H1 (cell line): ENCODE results near the gene CHRNA5. TPM values are rescaled to one million over a fixed set of nuclear protein-coding genes. Genes with fewer than 3 reads are reported as not detected.

ENCODE experiments used
- CTCF ChIA-PET: fragments of 300-600 bp; sonication (Branson Sonifier 250); formaldehyde crosslinking; loops from one replicate; lab custom pipeline; 2021; ENCODE audit not compliant: partially characterized antibody; lab: Charles Lee
- POLR2A ChIA-PET: fragments of 300-600 bp; sonication (Branson Sonifier 250); formaldehyde crosslinking; loops from one replicate; lab custom pipeline; 2021; ENCODE audit warnings: inconsistent platforms; ENCODE audit not compliant: partially characterized antibody; lab: Charles Lee
- DNase-seq, 2 experiments: peaks; one replicate each; pipeline versions ENCODE4 v3.0.0 to v3.0.0-alpha.2; 2010 to 2022; ENCODE audit warnings: low spot score in 2 of 2, low read depth in 1 of 2, mixed read lengths in 1 of 2
- FAIRE-seq: peaks from 2 replicates; lab custom pipeline; 2011; peaks lifted over from hg19 to GRCh38; lab: Jason Lieb, UNC
- H2AFZ ChIP-seq: 2 replicates; pipeline ENCODE4 v1.8.1; 2012; ENCODE audit warnings: low read length, inconsistent platforms
- H2AK5ac ChIP-seq: 2 replicates; pipeline ENCODE4 v1.6.1; 2013; ENCODE audit warnings: low read depth, low read length
- H2BK120ac ChIP-seq: replicated peaks from 2 replicates; pipeline ENCODE3; 2013; ENCODE audit warnings: low read depth, low read length, inconsistent platforms
- H2BK12ac ChIP-seq: 2 replicates; pipeline ENCODE4 v1.6.1; 2013; ENCODE audit warnings: low read depth, low read length
- H2BK15ac ChIP-seq: 2 replicates; pipeline ENCODE4 v1.6.1; 2013; ENCODE audit warnings: low read length
- H2BK20ac ChIP-seq: 2 replicates; pipeline ENCODE4 v1.6.1; 2013; ENCODE audit warnings: low read length
- H2BK5ac ChIP-seq: 2 replicates; pipeline ENCODE4 v1.6.1; 2013; ENCODE audit warnings: low read depth, low read length
- H3K14ac ChIP-seq: 2 replicates; pipeline ENCODE4 v1.6.1; 2013; ENCODE audit warnings: inconsistent platforms; ENCODE audit not compliant: insufficient read length
- H3K18ac ChIP-seq: 2 replicates; pipeline ENCODE4 v1.6.1; 2013; ENCODE audit warnings: low read length; ENCODE audit errors: extremely low read depth
- H3K23ac ChIP-seq: 2 replicates; pipeline ENCODE4 v1.6.1; 2013; ENCODE audit warnings: inconsistent platforms; ENCODE audit not compliant: insufficient read length
- H3K23me2 ChIP-seq: 2 replicates; pipeline ENCODE4 v1.6.1; 2013; ENCODE audit warnings: low read depth, low read length
- H3K27ac ChIP-seq: 2 replicates; pipeline ENCODE4 v1.6.1; 2011; ENCODE audit warnings: low read depth, low read length, inconsistent platforms
- H3K27me3 ChIP-seq, 4 experiments: replicated peaks in 1 of 4; 1 replicate in 1 of 4; 2 replicates in 3 of 4; pipeline versions ENCODE4 v1.6.1 to v1.8.1; 2011 to 2013; ENCODE audit warnings: low read length in 3 of 4, mild to moderate bottlenecking in 3 of 4, inconsistent platforms in 2 of 4, mixed read lengths in 2 of 4, moderate library complexity in 1 of 4; ENCODE audit not compliant: control insufficient read depth in 3 of 4, insufficient read depth in 3 of 4; ENCODE audit errors: extremely low read depth in 1 of 4
- H3K36me3 ChIP-seq, 4 experiments: 2 replicates each; pipeline versions ENCODE4 v1.6.1 to v1.8.1; 2011 to 2013; ENCODE audit warnings: mild to moderate bottlenecking in 4 of 4, low read length in 3 of 4, moderate library complexity in 2 of 4, control low read depth in 1 of 4, inconsistent platforms in 1 of 4; ENCODE audit not compliant: insufficient read depth in 4 of 4, control insufficient read depth in 2 of 4
- H3K4ac ChIP-seq: replicated peaks from 2 replicates; pipeline ENCODE3; 2013; ENCODE audit warnings: low read length, low read depth, mixed read lengths, inconsistent platforms; ENCODE audit not compliant: insufficient read length
- H3K4me1 ChIP-seq, 4 experiments: replicated peaks in 1 of 4; 1 replicate in 1 of 4; 2 replicates in 3 of 4; pipeline versions ENCODE4 v1.6.1 to v1.8.1; 2011 to 2013; ENCODE audit warnings: low read length in 3 of 4, inconsistent platforms in 2 of 4, mixed read lengths in 1 of 4; ENCODE audit not compliant: insufficient read depth in 4 of 4, control insufficient read depth in 3 of 4
- H3K4me2 ChIP-seq, 2 experiments: 2 replicates each; pipeline versions ENCODE4 v1.6.1 to v1.8.1; 2011 to 2013; ENCODE audit warnings: low read depth in 2 of 2, low read length in 2 of 2, control low read depth in 1 of 2, inconsistent platforms in 1 of 2, mild to moderate bottlenecking in 1 of 2; ENCODE audit not compliant: insufficient read depth in 1 of 2
- H3K4me3 ChIP-seq, 4 experiments: fragments of 200-600, 300-600 bp in 1 of 4; sonication (generic), shearing (Covaris generic), sonication (Bioruptor Twin) in 1 of 4; 2 replicates each; pipeline versions ENCODE4 v1.5.1 to v1.8.1; 2011 to 2016; ENCODE audit warnings: low read length in 4 of 4, low read depth in 3 of 4, control low read depth in 2 of 4, inconsistent platforms in 2 of 4, mild to moderate bottlenecking in 2 of 4, mixed read lengths in 1 of 4, moderate library complexity in 1 of 4; ENCODE audit not compliant: insufficient read depth in 2 of 4; ENCODE audit errors: extremely low read depth in 1 of 4
- H3K56ac ChIP-seq: replicated peaks from 2 replicates; pipeline ENCODE3; 2013; ENCODE audit warnings: low read depth, mild to moderate bottlenecking, mixed read lengths, low read length, inconsistent platforms; ENCODE audit not compliant: insufficient read length
- H3K79me1 ChIP-seq: 2 replicates; pipeline ENCODE4 v1.6.1; 2013; ENCODE audit warnings: low read depth, low read length, control low read depth
- H3K79me2 ChIP-seq, 2 experiments: 2 replicates each; pipeline versions ENCODE4 v1.6.1 to v1.8.1; 2012 to 2013; ENCODE audit warnings: low read length in 2 of 2, mild to moderate bottlenecking in 2 of 2, inconsistent platforms in 1 of 2; ENCODE audit not compliant: insufficient read depth in 2 of 2, control insufficient read depth in 1 of 2
- H3K9ac ChIP-seq, 4 experiments: replicated peaks in 1 of 4; 1 replicate in 1 of 4; 2 replicates in 3 of 4; pipeline versions ENCODE4 v1.6.1 to v1.8.1; 2011 to 2013; ENCODE audit warnings: low read depth in 3 of 4, low read length in 3 of 4, control low read depth in 2 of 4, mild to moderate bottlenecking in 2 of 4, moderate library complexity in 2 of 4, inconsistent platforms in 1 of 4; ENCODE audit errors: extremely low read depth in 1 of 4
- H3K9me3 ChIP-seq, 2 experiments: 2 replicates each; pipeline versions ENCODE4 v1.6.1 to v1.8.1; 2012 to 2013; ENCODE audit warnings: mild to moderate bottlenecking in 2 of 2, moderate library complexity in 2 of 2, control low read depth in 1 of 2, inconsistent platforms in 1 of 2, low read depth in 1 of 2, low read length in 1 of 2, mixed read lengths in 1 of 2; ENCODE audit not compliant: insufficient read depth in 2 of 2
- H4K20me1 ChIP-seq, 2 experiments: replicated peaks in 1 of 2; 2 replicates each; pipeline versions ENCODE3 to v1.8.1; 2011 to 2013; ENCODE audit warnings: inconsistent platforms in 2 of 2, low read length in 2 of 2, mild to moderate bottlenecking in 1 of 2; ENCODE audit not compliant: insufficient read depth in 2 of 2, control insufficient read depth in 1 of 2
- H4K5ac ChIP-seq: 2 replicates; pipeline ENCODE4 v1.6.1; 2013; ENCODE audit warnings: low read length, low read depth, mixed read lengths, inconsistent platforms; ENCODE audit not compliant: insufficient read length
- H4K8ac ChIP-seq: 2 replicates; pipeline ENCODE4 v1.8.0; 2013; ENCODE audit warnings: mild to moderate bottlenecking, moderate library complexity, low read length, inconsistent platforms; ENCODE audit not compliant: insufficient read depth; ENCODE audit errors: extremely low read depth
- H4K91ac ChIP-seq: replicated peaks from 2 replicates; pipeline ENCODE3; 2013; ENCODE audit warnings: low read length, mixed read lengths, inconsistent platforms; ENCODE audit not compliant: insufficient read length
- ASH2L ChIP-seq: fragments of 200-600, 300-600 bp; sonication (generic); IDR thresholded peaks from one replicate; pipeline ENCODE4 v1.7.1; 2017; ENCODE audit warnings: low read length
- ATF3 ChIP-seq: IDR thresholded peaks from 2 replicates; pipeline ENCODE4 v1.6.1; 2011; ENCODE audit warnings: low read depth, mild to moderate bottlenecking, low read length; ENCODE audit not compliant: insufficient read depth
- BACH1 ChIP-seq: IDR thresholded peaks from 2 replicates; pipeline ENCODE4 v1.6.1; 2012; ENCODE audit warnings: low read length, improper control_type of control experiment
- JUN ChIP-seq: IDR thresholded peaks from 2 replicates; pipeline ENCODE4 v1.6.1; 2011; ENCODE audit warnings: low read depth, mild to moderate bottlenecking, improper control_type of control experiment, low read length
- NRF1 ChIP-seq: IDR thresholded peaks from 2 replicates; pipeline ENCODE4 v1.6.1; 2011; ENCODE audit warnings: mild to moderate bottlenecking, low read depth, low read length, improper control_type of control experiment
- PHF8 ChIP-seq: fragments of 200-600 bp; sonication (generic); conservative IDR thresholded peaks from 2 replicates; pipeline ENCODE4 v1.7.1; 2012; ENCODE audit warnings: low read depth, mild to moderate bottlenecking, inconsistent platforms, low read length, moderate library complexity
- POLR2A ChIP-seq, 2 experiments: IDR thresholded peaks; 1 replicate in 1 of 2; 2 replicates in 1 of 2; pipeline ENCODE4 v1.6.1; 2011; ENCODE audit warnings: low read depth in 2 of 2, low read length in 2 of 2, mild to moderate bottlenecking in 2 of 2; ENCODE audit errors: control extremely low read depth in 1 of 2
- RXRA ChIP-seq: IDR thresholded peaks from 2 replicates; pipeline ENCODE4 v1.6.1; 2011; ENCODE audit warnings: low read depth, mild to moderate bottlenecking, low read length, moderate library complexity; ENCODE audit not compliant: insufficient read depth
- SIRT6 ChIP-seq: IDR thresholded peaks from one replicate; pipeline ENCODE4 v1.7.1; 2012; ENCODE audit warnings: low read length, inconsistent platforms
- TCF12 ChIP-seq: IDR thresholded peaks from 2 replicates; pipeline ENCODE4 v1.6.1; 2011; ENCODE audit warnings: low read depth, mild to moderate bottlenecking, low read length
- TEAD4 ChIP-seq: IDR thresholded peaks from 2 replicates; pipeline ENCODE4 v1.6.1; 2012; ENCODE audit warnings: low read depth, low read length, inconsistent platforms, mixed read lengths
- ZNF274 ChIP-seq: IDR thresholded peaks from 2 replicates; pipeline ENCODE4 v1.7.0; 2012; ENCODE audit warnings: low read length, borderline replicate concordance; ENCODE audit errors: extremely low read depth
- WGBS, 2 experiments: shearing (Covaris generic) in 1 of 2; methylation state at CpG; one replicate each; pipeline versions ENCODE4 v1.1.6 to v1.1.7; 2013 to 2015; ENCODE audit warnings: low lambda C conversion rate in 2 of 2, mixed read lengths in 2 of 2, inconsistent platforms in 1 of 2, low coverage in 1 of 2, missing lambda C conversion rate in 1 of 2; ENCODE audit not compliant: insufficient replicate concordance in 2 of 2, insufficient coverage in 1 of 2, insufficient read length in 1 of 2; ENCODE audit errors: extremely low coverage in 1 of 2, missing lambda C conversion rate in 1 of 2; 5-methylcytosine and 5-hydroxymethylcytosine counted together
- polyA plus RNA-seq, 7 experiments: library from polyadenylated mRNA; depleted of rRNA in 3 of 7; stranded (reverse) in 5 of 7; unstranded in 2 of 7; fragments of >200 nt in 5 of 7; fragments of 200-250 nt in 2 of 7; gene quantifications; 1 replicate in 5 of 7; 2 replicates in 1 of 7; 4 replicates in 1 of 7; pipeline versions ENCODE4 v1.2.1 to v1.2.3, GENCODE V29; 2011 to 2013; ENCODE audit warnings: missing spikeins in 2 of 7, mixed read lengths in 2 of 7
- total RNA-seq: library from RNA; stranded (reverse); fragmentation: NEBNext Ultra II Directional; extraction: Animal tissue kit (Norgen Biotek cat#: 25700); gene quantifications from 2 replicates; pipeline ENCODE4 v1.2.1, GENCODE V29; 2021

The CHRNA5 gene
- total and polyA plus RNA-seq, 2 of the 8 experiments (the other 6 are each of a cell fraction or from before 2014, with no cell fraction given), result 13.5 to 31.4 TPM

GRCh38 chr15:78524230-78524629 is 41.1 kb upstream of the CHRNA5 start:
- H3K14ac ChIP-seq, result no peak overlapping the region
- no peak overlapping the region for H3K4me3 ChIP-seq
- no peak overlapping the region for H2BK12ac ChIP-seq
- H4K8ac ChIP-seq, result no peak overlapping the region
- no peaks in the 10 kb centered on the region for H3K36me3 ChIP-seq
- H3K4me2 ChIP-seq, result no peak overlapping the region
- H3K27ac ChIP-seq, result no peak overlapping the region
- no peaks in the 10 kb centered on the region for H3K23me2 ChIP-seq
- no peaks in the 10 kb centered on the region for H3K4me1 ChIP-seq
- no peaks in the 10 kb centered on the region for H4K20me1 ChIP-seq
- no peak overlapping the region for H2AFZ ChIP-seq
- H3K4ac ChIP-seq, result no peak overlapping the region
- no peak overlapping the region for H2BK120ac ChIP-seq
- WGBS, 2 experiments, result 86% methylated on average over 5 of the region's 5 CpGs; no CpG with 5 or more reads in 1 of the 2 experiments
- DNase-seq, result no peak
- CTCF ChIA-PET, result no interaction called here
- no peak overlapping the region for H4K91ac ChIP-seq
- H3K56ac ChIP-seq, result no peak overlapping the region
- H3K9me3 ChIP-seq, result peaks cover 7 to 8% of the 10 kb centered on the region in 2 experiments; a peak in 3 of 4 replicates
- H3K18ac ChIP-seq, result no peak overlapping the region
- H4K5ac ChIP-seq, result no peak overlapping the region
- no peak for FAIRE-seq
- H3K27me3 ChIP-seq, result no peaks in the 10 kb centered on the region
- H3K9ac ChIP-seq, result no peak overlapping the region
- no peak overlapping the region for H2BK20ac ChIP-seq
- no peak overlapping the region for H2AK5ac ChIP-seq
- no peak overlapping the region for H2BK5ac ChIP-seq
- no peak overlapping the region for H2BK15ac ChIP-seq
- no peaks in the 10 kb centered on the region for H3K79me1 ChIP-seq
- POLR2A ChIA-PET, result no interaction called here
- H3K23ac ChIP-seq, result no peak overlapping the region
- TF ChIP-seq ASH2L (no peak), RXRA (no peak), TEAD4 (no peak), TCF12 (no peak), NRF1 (no peak), ZNF274 (no peak), POLR2A (IDR thresholded peaks at IDR 0.05; ENCODE audit: control extremely low read depth in 1 of 2, low read depth in 2 of 2, low read length in 2 of 2) (no peak), ATF3 (no peak), BACH1 (no peak), JUN (no peak), PHF8 (no peak), SIRT6 (no peak)
- H3K79me2 ChIP-seq, result no peaks in the 10 kb centered on the region
